Upper lobe of left lung (tissue), 6 donors: ENCODE results near the gene HASPIN. TPM values are rescaled to one million over a fixed set of nuclear protein-coding genes. Genes with fewer than 3 reads are reported as not detected.

Experiments used
- ATAC-seq, 2 donors: fragments of 200-7000 bp; cut with Tn5 transposase; one replicate each; pipeline ENCODE4 v1.9.1; 2022; ENCODE audit warnings: mild to moderate bottlenecking in 2 of 2, moderate library complexity in 2 of 2; ENCODE audit not compliant: low FRiP score in 2 of 2
- DNase-seq, 2 donors: peaks; one replicate each; pipeline ENCODE4 v3.0.0-alpha.2; 2019 to 2020
- H3K27ac ChIP-seq, 4 donors: fragments of 200-600 bp; sonication (generic); one replicate each; pipeline ENCODE4 v1.5.1; 2016 to 2019
- H3K27me3 ChIP-seq, 4 donors: fragments of 200-600 bp; sonication (generic); one replicate each; pipeline ENCODE4 v1.5.1; 2017 to 2019
- H3K36me3 ChIP-seq, 4 donors: fragments of 200-600 bp; sonication (generic); one replicate each; pipeline ENCODE4 v1.5.1; 2016 to 2019
- H3K4me1 ChIP-seq, 4 donors: fragments of 200-600 bp; sonication (generic); one replicate each; pipeline ENCODE4 v1.5.1; 2018 to 2019
- H3K4me3 ChIP-seq, 4 donors: fragments of 200-600 bp; sonication (generic); one replicate each; pipeline ENCODE4 v1.5.1; 2017 to 2019; ENCODE audit warnings: mild to moderate bottlenecking in 2 of 4, moderate library complexity in 1 of 4
- H3K9me3 ChIP-seq, 4 donors: fragments of 200-600 bp; sonication (generic); one replicate each; pipeline ENCODE4 v1.5.1; 2018 to 2019
- EP300 ChIP-seq, 4 donors: sonication (generic); formaldehyde crosslinking; IDR thresholded peaks; one replicate each; pipeline ENCODE4 v1.5.1; 2017; ENCODE audit warnings: antibody characterized with exemption in 4 of 4, control low read depth in 2 of 4
- POLR2A ChIP-seq, 4 donors: fragments of 450-650 bp; IDR thresholded peaks; one replicate each; pipeline ENCODE4 v1.5.1; 2016 to 2017; ENCODE audit warnings: antibody characterized with exemption in 4 of 4, mild to moderate bottlenecking in 2 of 4
- POLR2AphosphoS5 ChIP-seq, 2 donors: sonication (generic); formaldehyde crosslinking; IDR thresholded peaks; one replicate each; pipeline ENCODE4 v1.5.1; 2017; ENCODE audit warnings: antibody characterized with exemption in 2 of 2
- WGBS, 2 donors: methylation state at CpG; one replicate each; pipeline ENCODE4 v1.1.5; 2017 to 2018; 5-methylcytosine and 5-hydroxymethylcytosine counted together
- total RNA-seq, 6 donors: library from RNA; depleted of rRNA in 4 of 6; stranded (reverse); fragments of >200 nt in 4 of 6; gene quantifications; one replicate each; pipeline versions ENCODE4 v1.1.0 to v1.2.1, GENCODE V29; 2016 to 2021
- TF ChIP-seq, protein P1 (sequence below), 6 experiments: fragments of 450-650 bp in 4 of 6; fragments of 200-600 bp in 2 of 6; sonication (generic) in 2 of 6; IDR thresholded peaks; one replicate each; pipeline ENCODE4 v1.5.1; 2016 to 2019; ENCODE audit warnings: antibody characterized with exemption in 6 of 6
- donor health status: DM: no; HTN: no; CAD: no; lungs with moderate emphysema.
- donor health status: DM: no; HTN: yes; CAD: no; lungs with severe emphysema.

HASPIN gene
- total RNA-seq, 6 donors from 2014 or later, result 0.49 to 1.7 (median 0.81) TPM; not detected in 2

DNA sequence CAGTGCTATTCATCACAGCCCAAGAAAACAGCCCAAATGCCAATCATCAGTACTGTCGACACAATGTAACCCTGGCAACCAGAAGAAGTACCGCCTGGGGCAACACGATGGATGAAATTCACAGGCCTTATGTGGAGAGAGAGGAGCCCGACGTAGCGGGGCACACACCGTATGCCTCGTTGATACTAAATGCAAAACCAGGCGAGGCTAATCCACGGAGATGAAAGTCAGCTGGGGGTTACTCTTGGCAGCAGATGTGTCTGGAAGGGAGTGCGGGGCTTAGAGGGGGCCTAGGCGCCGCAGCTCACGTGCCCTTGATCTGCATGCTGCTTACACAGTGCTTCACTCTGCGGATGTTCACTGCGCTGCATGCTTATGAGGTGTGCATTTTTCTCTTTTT, 47.4 kb downstream of the HASPIN start:
- H3K27me3 ChIP-seq, result no peaks in the 10 kb centered on the region
- DNase-seq (no peak), ATAC-seq (no peak)
- TF ChIP-seq, protein P1, sequence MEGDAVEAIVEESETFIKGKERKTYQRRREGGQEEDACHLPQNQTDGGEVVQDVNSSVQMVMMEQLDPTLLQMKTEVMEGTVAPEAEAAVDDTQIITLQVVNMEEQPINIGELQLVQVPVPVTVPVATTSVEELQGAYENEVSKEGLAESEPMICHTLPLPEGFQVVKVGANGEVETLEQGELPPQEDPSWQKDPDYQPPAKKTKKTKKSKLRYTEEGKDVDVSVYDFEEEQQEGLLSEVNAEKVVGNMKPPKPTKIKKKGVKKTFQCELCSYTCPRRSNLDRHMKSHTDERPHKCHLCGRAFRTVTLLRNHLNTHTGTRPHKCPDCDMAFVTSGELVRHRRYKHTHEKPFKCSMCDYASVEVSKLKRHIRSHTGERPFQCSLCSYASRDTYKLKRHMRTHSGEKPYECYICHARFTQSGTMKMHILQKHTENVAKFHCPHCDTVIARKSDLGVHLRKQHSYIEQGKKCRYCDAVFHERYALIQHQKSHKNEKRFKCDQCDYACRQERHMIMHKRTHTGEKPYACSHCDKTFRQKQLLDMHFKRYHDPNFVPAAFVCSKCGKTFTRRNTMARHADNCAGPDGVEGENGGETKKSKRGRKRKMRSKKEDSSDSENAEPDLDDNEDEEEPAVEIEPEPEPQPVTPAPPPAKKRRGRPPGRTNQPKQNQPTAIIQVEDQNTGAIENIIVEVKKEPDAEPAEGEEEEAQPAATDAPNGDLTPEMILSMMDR (IDR thresholded peaks at IDR 0.05), result no peak
- TF ChIP-seq EP300 (IDR thresholded peaks at IDR 0.05) (no peak), POLR2AphosphoS5 (IDR thresholded peaks at IDR 0.05) (no peak), POLR2A (IDR thresholded peaks at IDR 0.05) (no peak)
- no peaks in the 10 kb centered on the region for H3K36me3 ChIP-seq
- no peaks in the 10 kb centered on the region for H3K4me1 ChIP-seq
- H3K9me3 ChIP-seq, result no peaks in the 10 kb centered on the region
- WGBS, 2 donors, result 61 to 69% methylated on average over 16 of the region's 16 CpGs
- no peak overlapping the region for H3K4me3 ChIP-seq
- H3K27ac ChIP-seq, result no peak overlapping the region

DNA sequence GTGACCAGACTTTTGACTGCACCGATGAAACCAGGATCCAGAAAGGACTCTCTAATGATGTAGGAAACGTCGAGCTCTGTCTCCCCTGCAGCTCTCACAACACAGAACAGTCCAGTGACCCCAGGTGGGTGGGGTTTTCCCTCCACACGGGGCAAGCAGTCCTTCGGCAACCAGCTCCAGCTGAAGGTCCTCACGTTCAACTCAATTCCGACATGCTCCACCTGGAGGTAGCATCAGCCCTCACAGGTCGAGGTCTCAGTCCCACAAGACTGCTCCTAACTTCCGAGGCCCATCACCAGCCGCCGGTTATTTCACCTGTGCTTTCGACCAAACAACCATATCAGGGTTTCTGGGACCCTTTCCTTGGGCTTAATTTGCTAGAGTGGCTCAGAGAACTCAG, 49.1 kb downstream of the HASPIN start:
- Histone ChIP-seq H3K4me1 (no peaks in the 10 kb centered on the region), H3K9me3 (no peaks in the 10 kb centered on the region), H3K4me3 (no peak overlapping the region), H3K27me3 (no peaks in the 10 kb centered on the region), H3K27ac (no peak overlapping the region), H3K36me3 (no peaks in the 10 kb centered on the region)
- no peak for TF ChIP-seq EP300 (IDR thresholded peaks at IDR 0.05)
- no peak for TF ChIP-seq POLR2AphosphoS5 (IDR thresholded peaks at IDR 0.05)
- TF ChIP-seq POLR2A (IDR thresholded peaks at IDR 0.05), result no peak
- TF ChIP-seq, protein P1 (IDR thresholded peaks at IDR 0.05), result no peak
- no peak for DNase-seq
- no peak for ATAC-seq
- WGBS, 2 donors, result 79 to 88% methylated on average over 12 of the region's 12 CpGs

DNA sequence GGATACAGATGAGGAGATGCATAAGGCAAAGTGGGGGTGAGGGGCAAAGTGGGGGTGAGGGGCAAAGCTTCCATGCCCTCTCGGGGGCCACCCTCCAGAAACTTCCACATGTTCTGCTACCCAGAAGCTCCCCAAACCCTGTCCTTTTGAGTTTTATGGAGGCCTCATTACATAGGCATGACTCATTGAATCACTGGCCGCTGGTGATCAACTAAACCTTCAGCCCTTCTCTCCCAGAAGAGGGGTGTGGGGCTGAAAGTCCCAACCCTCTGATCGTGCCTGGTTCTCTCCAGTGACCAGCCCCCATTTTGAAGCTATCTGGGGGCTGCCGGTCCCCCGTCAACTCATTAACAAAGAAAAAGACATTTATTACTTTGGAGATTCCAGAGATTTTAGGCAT, 49.8 kb downstream of the HASPIN start:
- no peaks in the 10 kb centered on the region for H3K36me3 ChIP-seq
- H3K27ac ChIP-seq, result no peak overlapping the region
- ATAC-seq (no peak), DNase-seq (no peak)
- WGBS, 2 donors, result 78 to 80% methylated on average over 5 of the region's 5 CpGs
- no peak overlapping the region for H3K4me3 ChIP-seq
- TF ChIP-seq POLR2AphosphoS5 (IDR thresholded peaks at IDR 0.05) (no peak), EP300 (IDR thresholded peaks at IDR 0.05) (no peak), POLR2A (IDR thresholded peaks at IDR 0.05) (no peak)
- TF ChIP-seq, protein P1 (IDR thresholded peaks at IDR 0.05), result no peak
- H3K27me3 ChIP-seq, result no peaks in the 10 kb centered on the region
- no peaks in the 10 kb centered on the region for H3K4me1 ChIP-seq
- no peaks in the 10 kb centered on the region for H3K9me3 ChIP-seq

DNA sequence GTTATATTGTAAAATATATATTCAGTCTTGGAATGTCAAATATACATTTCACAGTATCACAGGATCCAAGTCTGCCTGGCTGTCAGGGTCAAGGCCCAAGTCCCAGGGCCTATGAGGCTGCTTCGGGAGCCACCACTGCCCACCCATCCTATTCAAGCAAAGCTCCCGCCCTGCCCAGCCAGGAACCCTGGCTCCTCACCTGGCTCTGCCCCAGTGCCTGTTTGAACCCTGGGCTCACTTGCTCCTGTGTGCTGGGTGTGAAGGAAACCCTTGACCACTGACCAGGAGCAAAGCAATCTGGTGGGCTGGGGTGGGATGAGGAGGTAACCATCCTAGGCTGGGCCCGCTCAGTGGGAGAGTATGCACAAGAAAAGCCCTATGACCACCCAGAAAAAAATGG, 50.3 kb downstream of the HASPIN start:
- no peak overlapping the region for H3K27ac ChIP-seq
- ATAC-seq (no peak), DNase-seq (no peak)
- TF ChIP-seq POLR2A (IDR thresholded peaks at IDR 0.05) (no peak), EP300 (IDR thresholded peaks at IDR 0.05) (no peak), POLR2AphosphoS5 (IDR thresholded peaks at IDR 0.05) (no peak)
- TF ChIP-seq, protein P1 (IDR thresholded peaks at IDR 0.05), result no peak
- H3K4me1 ChIP-seq, result no peaks in the 10 kb centered on the region
- no peaks in the 10 kb centered on the region for H3K9me3 ChIP-seq
- no peaks in the 10 kb centered on the region for H3K27me3 ChIP-seq
- no peak overlapping the region for H3K4me3 ChIP-seq
- H3K36me3 ChIP-seq, result no peaks in the 10 kb centered on the region
- WGBS, 2 donors, result 92 to 93% methylated on average over 3 of the region's 3 CpGs

Other genes starting within 250 kb of the HASPIN start
- gene ASPA, start 247.9 kb upstream of the HASPIN start, total RNA-seq, result 1 to 10 TPM in 3 of 6 donors, under 1 TPM in 3; 0.76 to 7.6 (median 1.2) TPM
- under 1 TPM; under 0.01 to 0.84 (median 0.28) TPM for gene TRPV3, start 166.1 kb upstream of the HASPIN start, total RNA-seq
- 10 to 100 TPM in 1 of 6 donors, 1 to 10 TPM in 5; 2.0 to 16.8 (median 4.8) TPM for gene TRPV1, start 114.5 kb upstream of the HASPIN start, total RNA-seq
- 10 to 100 TPM; 10.5 to 25.1 (median 12.4) TPM for gene SHPK, start 87.7 kb upstream of the HASPIN start, total RNA-seq
- 10 to 100 TPM; 22.1 to 31.4 (median 25.3) TPM for gene CTNS, start 87.1 kb upstream of the HASPIN start, total RNA-seq
- gene TAX1BP3, start 55.3 kb upstream of the HASPIN start, total RNA-seq, result 100 to 1,000 TPM in 4 of 6 donors, 10 to 100 TPM in 2; 49.2 to 200 (median 126) TPM
- 10 to 100 TPM in 4 of 6 donors, 1 to 10 TPM in 1, not detected in 1; 9.8 to 38.7 (median 36.5) TPM for gene EMC6, start 55.1 kb upstream of the HASPIN start, total RNA-seq
- gene P2RX5, start 27.7 kb upstream of the HASPIN start, total RNA-seq, result 10 to 100 TPM in 1 of 6 donors, 1 to 10 TPM in 3, under 1 TPM in 1, not detected in 1; 0.46 to 15.7 (median 2.5) TPM
- 10 to 100 TPM; 17.2 to 36.0 (median 26.4) TPM for gene ITGAE, start 77.3 kb downstream of the HASPIN start, total RNA-seq
- gene NCBP3, start 122.3 kb downstream of the HASPIN start, total RNA-seq, result 10 to 100 TPM; 17.3 to 43.0 (median 32.5) TPM
- gene CAMKK1, start 169.2 kb downstream of the HASPIN start, total RNA-seq, result 10 to 100 TPM in 4 of 6 donors, 1 to 10 TPM in 2; 4.9 to 23.0 (median 11.0) TPM
- 10 to 100 TPM in 2 of 6 donors, 1 to 10 TPM in 4; 3.7 to 29.9 (median 9.4) TPM for gene P2RX1, start 192.6 kb downstream of the HASPIN start, total RNA-seq
- 10 to 100 TPM; 27.9 to 82.8 (median 41.4) TPM for gene ATP2A3, start 240.5 kb downstream of the HASPIN start, total RNA-seq